SK-N-DZ (cell line): Measurements from ENCODE around the gene OR11H7. TPM values are rescaled to one million over a fixed set of nuclear protein-coding genes. Genes with fewer than 3 reads are reported as not detected.
"Not testable (repeated sequence)": the region's sequence is repeated elsewhere in the genome, so short reads cannot be mapped to it uniquely, and the experiment has no call there.

Experiments
- DNase-seq: peaks from one replicate; pipeline ENCODE4 v3.0.0-alpha.2; 2015; ENCODE audit warnings: low spot score
- polyA plus RNA-seq, 2 experiments: library from polyadenylated mRNA; depleted of rRNA; stranded (reverse); fragments of >200 nt; gene quantifications; 2 replicates each; pipeline ENCODE4 v1.2.3, GENCODE V29; 2014

The OR11H7 gene
- polyA plus RNA-seq (2014; cell fraction: cytosol; rRNA removed) = not detected in 2 replicates
- not detected in 2 replicates for polyA plus RNA-seq (2014; cell fraction: nucleus; rRNA removed)

DNA sequence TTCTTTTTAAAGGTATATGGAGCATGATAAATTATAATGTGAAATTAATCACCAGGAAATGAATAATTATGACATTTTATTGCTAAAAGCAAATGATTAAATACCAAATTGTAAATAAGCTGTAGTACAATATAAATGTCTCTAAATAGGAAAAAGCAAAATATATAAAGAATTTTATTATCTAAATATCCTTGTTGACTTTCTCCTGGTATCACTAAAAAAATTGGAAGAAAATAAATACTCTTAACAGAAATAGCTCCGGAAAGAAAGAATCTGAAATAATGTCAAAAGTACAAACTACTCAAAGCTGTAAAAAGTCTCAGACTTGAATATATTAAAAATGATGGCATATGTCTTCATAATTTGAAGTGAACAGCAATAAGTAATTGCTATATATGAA, at the start of gene OR11H7:
TSS of gene OR11H7 (plus strand) at position 301 of the 400 bp plus-strand sequence.
- DNase-seq = no peak

DNA sequence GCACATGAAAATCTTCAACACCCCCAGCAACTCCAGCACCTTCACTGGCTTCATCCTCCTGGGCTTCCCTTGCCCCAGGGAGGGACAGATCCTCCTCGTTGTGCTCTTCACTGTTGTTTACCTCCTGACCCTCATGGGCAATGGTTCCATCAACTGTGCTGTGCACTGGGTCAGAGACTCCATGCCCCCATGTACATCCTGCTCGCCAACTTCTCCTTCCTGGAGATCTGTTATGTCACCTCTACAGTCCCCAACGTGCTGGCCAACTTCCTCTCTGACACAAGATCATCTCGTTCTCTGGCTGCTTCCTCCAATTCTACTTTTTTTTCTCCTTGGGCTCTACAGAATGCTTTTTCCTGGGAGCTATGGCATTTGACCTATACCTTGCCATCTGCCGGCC, 49.6 kb upstream of the OR11H7 start:
- no peak for DNase-seq

DNA sequence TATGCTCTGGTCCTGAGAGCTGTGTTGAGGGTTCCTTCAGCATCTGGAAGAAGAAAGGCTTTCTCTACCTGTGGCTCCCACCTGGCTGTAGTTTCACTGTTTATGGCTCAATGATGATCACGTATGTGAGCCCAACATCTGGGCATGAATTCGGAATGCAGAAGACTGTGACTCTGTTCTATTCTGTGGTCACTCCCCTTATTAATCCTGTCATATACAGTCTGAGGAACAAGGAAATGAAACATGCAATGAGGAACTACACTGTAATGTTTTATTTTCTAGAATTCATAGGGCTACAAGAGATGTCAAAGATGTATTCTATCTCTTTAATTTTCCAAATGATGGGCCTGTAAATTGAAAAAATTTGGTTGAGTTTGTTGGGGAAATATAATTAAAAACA, 48.9 kb upstream of the OR11H7 start:
- no peak for DNase-seq

DNA sequence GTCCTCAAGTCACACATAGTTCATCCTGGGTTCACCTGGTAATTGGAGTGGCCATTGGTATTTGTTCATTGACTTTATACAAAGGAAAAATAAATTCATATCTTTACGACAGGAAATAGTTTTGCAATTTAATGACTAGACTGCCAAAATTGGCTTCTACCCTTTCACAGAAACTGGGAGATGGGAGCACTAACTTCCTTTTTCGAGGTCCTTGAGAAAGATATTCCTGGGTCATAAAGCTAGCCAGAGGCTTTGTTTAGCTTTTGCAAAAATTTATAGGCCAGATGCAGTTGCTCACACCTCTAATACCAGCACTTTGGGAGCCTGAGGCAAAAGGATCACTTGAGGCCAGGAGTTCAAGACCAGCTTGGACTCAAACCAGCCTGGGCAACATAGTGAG, 48.3 kb upstream of the OR11H7 start:
- no peak for DNase-seq

DNA sequence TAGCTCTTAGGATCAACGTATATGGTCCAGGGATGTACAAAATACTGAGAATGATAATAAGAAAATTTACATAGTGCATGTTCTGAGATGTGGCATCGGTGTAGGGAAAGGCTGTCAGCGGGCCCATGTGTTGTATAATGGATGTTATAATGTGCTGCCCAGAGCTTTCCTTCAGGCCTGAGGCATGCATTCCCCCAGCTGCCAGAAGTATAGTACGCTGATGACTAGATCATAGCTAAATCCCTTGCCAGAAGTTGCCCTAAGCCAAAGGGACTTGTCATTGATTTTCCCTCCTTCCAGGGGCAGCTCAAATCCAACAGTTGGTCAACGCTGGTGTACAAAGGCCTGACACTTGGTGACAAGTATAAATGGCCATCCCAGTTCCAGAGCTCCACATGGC, 44.6 kb upstream of the OR11H7 start:
- no peak for DNase-seq

DNA sequence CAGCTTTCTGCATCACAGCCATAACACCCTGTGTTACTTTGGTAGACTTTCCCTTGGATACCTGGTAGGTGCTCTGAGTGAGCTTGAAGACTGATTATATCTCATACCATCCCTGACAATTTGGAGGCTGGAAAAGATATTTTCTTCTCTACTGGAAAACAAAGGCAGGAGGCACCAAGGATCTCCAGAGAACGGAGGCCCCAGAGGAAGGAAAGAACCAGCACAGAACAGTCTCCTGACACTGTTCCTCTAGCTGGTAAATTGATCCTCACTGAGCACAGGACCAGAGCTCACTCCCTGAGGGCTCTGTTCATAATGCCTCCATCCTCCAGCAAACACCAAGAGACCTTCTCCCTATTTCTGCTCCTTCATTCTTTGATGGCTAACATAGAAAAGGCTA, 38.2 kb upstream of the OR11H7 start, which contains the start of gene OR11G2:
TSS of gene OR11G2 (plus strand) at position 301 of the 400 bp plus-strand sequence. CDS start 6,542 bp downstream, outside the sequence.
- DNase-seq = no peak

DNA sequence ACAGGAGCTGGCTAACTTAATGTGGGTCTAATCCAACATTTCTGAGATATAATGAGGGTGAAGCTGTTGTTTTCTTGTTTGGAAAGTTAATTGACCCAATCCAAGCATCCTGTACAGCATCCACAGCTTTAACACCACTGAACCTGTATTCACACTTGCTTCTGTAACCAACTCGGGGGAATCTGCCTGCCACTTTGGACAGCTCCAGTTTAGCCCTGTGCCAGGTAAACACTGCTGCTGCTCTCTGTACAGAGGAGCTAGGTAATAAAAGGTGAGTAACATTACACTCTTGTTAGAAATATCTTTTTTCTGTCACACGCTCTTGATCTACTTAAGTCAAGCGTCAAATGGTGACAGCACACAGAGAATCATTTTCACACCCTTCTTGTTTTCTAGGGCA, 37.4 kb upstream of the OR11H7 start:
- no peak for DNase-seq

DNA sequence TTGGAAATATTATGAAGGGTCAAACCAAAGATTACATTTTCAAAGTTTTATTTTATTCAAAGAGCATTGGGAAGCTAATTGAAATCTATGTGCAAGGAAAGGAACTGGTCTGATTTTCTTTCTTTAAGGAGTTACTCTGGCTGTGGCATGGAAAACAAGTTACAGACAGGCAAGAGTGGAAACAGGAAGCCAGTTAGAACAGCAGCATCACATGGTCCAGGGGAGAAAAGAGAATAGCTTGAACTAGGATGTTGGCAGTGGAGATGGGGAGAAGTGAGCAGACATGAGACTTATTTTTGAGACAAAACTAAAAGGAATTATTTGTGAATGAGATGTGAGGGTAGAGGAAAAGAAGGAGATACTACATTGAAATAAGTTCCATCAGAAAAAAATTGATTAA, 34.7 kb upstream of the OR11H7 start:
- DNase-seq = no peak

DNA sequence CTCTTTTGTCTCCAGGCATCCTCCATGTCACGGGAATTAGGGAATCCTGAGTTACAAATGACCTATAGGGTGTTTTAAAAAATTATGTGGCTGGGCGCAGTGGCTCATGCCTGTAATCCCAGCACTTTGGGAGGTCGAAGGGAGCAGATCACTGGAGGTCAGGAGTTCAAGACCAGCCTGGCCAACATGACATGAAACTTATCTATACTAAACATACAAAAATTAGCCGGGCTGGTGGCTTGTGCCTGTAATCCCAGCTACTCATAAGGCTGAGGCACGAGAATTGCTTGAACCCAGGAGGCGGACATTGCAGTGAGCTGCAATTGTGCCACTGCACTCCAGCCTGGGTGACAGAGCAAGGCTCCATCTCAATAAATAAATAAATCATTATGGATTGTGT, 33.6 kb upstream of the OR11H7 start:
- not testable (repeated sequence) for DNase-seq

DNA sequence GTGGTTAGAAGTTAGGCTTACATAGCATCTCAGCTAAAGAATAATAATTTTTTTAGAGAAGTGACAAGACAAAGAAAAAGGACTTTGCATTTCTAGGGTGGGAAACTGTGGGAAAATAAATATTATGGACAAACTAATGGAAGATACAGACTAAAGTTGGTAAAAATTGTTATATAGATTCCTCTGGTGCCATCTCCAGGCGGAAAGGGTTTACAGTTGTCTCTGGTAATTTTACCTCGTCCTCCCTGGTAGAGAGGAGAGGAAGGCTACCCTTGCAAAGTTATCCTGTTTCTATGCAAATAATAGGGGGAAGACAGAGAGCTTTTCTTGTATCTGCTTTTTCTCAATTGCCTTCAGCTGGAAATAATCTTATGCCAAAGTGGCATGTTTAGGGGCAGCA, 32.9 kb upstream of the OR11H7 start:
- no peak for DNase-seq

DNA sequence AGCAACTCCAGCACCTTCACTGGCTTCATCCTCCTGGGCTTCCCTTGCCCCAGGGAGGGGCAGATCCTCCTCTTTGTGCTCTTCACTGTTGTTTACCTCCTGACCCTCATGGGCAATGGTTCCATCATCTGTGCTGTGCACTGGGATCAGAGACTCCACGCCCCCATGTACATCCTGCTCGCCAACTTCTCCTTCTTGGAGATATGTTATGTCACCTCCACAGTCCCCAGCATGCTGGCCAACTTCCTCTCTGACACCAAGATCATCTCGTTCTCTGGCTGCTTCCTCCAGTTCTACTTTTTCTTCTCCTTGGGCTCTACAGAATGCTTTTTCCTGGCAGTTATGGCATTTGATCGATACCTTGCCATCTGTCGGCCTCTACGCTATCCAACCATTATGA, 31.3 kb upstream of the OR11H7 start:
- no peak for DNase-seq

DNA sequence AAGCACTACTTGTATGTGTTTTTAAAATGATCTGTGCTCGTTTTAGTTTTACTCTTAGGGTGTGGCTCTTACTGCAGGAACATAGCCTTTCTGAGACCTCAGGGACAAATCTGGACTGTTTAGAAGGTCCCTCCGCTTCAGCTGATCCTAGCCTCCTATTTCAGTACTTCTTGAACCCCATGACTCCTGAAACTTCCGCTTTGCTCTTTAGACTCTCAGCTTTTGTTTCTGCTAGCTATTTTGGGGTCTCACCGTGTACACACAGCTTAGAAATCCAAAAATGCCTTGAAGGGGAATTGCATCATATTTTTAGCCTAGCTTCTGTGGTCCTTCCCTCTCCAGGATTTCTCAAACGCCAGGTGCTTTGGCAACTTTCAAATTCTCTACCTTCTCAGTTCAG, 29.8 kb upstream of the OR11H7 start:
- DNase-seq = no peak

DNA sequence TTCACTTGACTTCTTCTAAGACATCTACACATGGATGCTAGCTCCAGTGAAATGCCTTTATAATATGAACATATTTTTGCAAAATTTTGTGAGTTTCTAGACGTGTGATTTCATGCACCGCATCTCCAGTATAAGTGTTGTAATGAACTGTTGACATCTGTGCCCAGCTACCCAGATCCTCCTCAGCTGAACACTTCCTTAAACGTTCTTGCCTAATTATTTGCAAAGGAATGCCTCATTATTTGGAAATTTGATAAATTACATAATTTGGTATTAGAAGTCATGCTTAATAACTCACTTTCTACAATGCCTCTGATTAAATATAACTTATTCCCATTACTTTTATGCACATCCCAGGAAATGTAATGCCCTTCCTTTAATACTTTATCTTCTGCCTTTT, 24.1 kb upstream of the OR11H7 start:
- no peak for DNase-seq

DNA sequence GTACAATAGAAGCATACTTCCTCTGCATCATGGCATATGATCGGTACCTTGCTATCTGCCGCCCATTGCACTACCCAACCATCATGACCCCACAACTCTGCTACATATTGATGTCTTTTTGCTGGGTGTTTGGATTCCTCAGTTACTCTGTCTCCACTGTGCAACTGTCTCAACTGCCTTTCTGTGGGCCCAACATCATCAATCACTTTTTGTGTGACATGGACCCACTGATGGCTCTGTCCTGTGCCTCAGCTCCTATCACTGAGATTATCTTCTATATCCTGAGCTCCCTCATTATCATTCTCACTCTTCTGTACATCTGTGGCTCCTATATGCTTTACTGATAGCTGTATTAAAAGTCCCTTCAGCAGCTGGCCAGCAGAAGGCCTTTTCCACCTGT, 19.2 kb upstream of the OR11H7 start:
- DNase-seq = no peak

DNA sequence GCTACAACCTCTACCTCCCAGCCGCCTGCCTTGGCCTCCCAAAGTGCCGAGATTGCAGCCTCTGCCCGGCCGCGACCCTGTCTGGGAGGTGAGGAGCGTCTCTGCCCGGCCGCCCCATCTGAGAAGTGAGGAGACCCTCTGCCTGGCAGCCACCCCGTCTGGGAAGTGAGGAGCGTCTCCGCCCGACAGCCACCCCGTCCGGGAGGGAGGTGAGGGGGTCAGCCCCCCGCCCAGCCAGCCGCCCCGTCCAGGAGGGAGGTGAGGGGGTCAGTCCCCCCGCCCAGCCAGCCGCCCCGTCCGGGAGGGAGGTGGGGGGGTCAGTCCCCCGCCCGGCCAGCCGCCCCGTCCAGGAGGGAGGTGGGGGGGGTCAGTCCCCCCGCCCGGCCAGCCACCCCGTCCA, 16.4 kb upstream of the OR11H7 start:
- not testable (repeated sequence) for DNase-seq

DNA sequence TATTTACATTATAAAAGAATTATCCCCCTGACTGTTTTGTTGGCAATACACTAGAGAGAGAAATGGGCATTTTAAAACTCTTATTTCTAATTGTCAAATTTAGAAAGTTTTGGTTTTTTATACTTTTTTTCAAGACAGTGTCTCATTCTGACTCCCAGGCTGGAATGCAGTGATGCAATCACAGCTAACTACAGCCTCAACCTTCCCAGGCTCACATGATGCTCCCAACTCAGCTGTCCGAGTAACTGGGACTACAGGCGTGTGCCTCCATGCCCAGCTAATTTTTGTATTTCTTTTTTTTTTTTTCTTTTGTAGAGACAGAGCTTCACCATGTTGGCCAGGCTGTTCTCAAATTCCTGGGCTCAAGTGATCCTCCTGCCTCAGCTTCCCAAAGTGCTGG, 13.6 kb upstream of the OR11H7 start:
- DNase-seq = no peak

DNA sequence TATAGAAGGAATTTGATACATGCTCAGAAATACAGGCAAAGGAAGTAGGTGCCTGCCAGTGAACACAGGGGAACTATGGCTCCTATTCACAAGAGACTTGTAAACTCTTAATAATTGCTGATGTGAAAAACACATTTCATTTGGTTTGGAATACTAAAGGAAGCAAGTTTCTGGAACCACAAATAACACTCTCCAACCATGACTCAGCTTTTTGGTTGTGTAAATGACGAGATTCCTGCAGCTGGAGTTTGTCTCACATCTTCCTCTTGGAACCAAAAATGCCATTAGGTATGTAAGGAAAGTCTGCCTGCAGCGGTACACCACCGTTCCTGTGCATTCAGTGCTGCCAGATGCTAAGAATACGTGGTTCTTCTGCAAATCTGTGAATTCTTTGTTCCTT, 9.7 kb upstream of the OR11H7 start:
- no peak for DNase-seq

DNA sequence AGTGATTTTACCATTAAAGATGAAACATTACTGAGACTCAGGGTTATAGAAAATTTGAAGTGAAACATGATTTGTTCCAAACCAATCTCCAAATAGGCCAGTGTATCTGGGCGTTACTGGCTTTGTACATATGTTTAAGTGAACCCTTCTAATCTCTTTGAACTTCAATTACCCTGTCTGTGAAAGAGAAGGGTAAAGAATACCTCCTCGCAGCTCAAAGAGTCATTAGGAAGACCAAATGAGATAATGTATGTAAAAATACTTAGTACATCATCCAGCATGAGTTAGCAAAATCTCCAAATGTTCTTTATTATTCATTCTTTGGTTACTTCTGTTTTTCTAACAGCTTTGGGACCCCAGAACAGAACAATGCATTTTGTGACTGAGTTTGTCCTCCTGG, 5.4 kb upstream of the OR11H7 start, which contains the start of gene OR11H6:
TSS of gene OR11H6 (plus strand) at position 301 of the 400 bp plus-strand sequence. CDS start at position 301, 0 bp downstream.
- no peak for DNase-seq

DNA sequence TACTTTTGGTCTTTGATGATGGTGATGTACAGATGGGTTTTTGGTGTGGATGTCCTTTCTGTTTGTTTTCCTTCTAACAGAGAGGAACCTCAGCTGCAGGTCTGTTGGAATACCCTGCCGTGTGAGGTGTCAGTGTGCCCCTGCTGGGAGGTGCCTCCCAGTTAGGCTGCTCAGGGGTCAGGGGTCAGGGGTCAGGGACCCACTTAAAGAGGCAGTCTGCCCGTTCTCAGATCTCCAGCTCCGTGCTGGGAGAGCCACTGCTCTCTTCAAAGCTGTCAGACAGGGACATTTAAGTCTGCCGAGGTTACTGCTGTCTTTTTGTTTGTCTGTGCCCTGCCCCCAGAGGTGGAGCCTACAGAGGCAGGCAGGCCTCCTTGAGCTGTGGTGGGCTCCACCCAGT, 6.6 kb downstream of the OR11H7 start:
- not testable (repeated sequence) for DNase-seq

DNA sequence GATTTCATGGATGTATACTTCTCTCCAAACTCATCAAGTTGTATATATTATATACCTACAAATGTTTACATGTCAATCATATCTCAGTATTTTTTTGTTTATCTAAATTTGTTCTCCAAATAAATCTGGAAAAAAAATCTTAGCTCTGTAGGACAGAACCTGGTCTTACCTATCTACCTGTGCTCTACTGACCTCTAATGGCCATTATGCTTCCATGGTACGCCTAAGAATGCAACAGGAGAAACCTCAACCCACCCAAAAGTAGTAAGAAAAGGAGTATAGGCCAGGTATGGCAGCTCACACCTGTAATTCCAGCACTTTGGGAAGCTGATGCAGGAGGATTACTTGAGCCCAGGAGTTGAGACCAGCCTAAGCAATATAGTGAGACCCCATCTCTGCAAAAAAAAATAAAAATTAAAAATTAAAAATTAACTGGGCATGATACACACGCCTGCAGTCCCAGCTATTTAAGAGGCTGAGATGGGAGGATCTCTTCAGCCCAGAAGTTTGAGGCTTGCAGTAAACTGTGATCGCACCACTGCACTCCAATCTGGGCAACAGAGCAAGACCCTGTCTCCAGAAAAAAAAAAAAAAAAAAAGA, 19.0 kb downstream of the OR11H7 start:
- no peak for DNase-seq

DNA sequence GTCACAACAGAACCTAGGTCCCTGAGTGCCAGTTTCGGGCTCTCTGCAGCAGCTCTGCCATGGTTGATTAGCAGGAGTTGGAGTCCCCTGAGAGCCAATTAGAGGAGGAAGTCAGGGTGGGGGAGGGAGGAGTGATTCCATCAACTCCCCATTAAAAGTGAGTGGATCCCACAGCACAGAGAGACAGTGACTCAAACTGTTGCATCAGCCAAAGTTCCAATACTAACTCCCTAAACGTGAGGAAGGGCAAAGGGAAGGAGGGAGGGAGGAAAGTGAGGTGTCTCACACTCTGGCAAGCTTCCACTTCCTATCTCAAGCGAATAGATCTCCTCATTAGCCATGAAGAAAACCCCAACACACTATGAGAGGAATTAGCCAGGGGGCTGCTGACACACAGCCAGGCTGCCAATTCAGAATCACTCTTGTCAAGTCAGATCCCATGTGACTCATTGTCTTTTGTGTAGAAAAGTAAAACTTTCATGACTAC, 33.9 kb downstream of the OR11H7 start:
- DNase-seq = no peak

DNA sequence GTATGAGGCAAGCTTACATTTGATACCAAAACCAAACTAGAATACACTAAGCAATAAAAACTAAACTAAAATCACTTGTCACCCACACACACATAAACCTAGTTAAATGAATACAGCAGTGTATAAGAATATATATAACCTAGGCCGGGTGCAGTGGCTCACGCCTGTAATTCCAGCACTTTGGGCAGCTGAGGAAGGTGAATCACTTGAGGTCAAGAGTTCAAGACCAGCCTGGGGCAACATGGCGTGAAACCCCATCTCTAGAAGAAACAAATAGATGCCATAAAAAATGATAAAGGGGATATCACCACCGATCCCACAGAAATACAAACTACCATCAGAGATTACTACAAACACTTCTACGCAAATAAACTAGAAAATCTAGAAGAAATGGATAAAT, 35.6 kb downstream of the OR11H7 start:
- not testable (repeated sequence) for DNase-seq

DNA sequence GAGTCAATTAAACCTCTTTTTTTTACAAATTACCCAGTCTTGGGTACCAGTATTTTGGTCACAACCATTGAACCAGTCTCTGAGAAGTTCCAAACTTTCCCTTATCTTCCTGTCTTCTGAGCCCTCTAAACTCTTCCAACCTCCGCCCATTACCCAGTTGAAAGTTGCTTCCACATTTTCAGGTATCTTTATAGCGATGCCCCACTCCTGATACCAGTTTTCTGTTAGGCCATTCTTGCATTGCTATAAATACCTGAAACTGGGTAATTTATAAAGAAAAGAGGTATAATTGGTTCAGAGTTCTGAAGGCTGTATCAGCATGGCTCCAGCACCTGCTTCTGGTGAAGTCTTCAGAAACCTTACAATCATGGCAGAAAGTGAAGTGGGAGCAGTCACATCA, 45.3 kb downstream of the OR11H7 start:
- DNase-seq = no peak

DNA sequence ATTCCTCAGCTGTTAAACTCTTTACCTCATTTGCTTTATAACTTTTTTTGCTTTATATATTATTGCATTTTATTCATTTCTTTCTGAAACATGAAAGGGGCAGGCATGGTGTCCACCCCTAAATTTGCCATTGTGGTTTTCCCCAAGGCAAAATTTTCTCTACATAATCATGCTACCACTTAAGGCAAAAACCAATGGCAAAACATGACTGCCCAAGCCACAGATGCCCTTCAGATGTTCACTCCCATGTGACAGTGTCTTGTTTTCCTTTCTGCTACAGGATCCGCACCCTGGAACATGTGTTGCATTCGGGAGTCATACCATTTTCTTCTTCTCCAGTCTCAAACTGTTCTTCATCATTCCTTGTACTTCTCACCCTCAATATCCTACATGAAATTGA, 48.6 kb downstream of the OR11H7 start:
- DNase-seq = no peak
